GM12878 (cell line): ENCODE results near the gene C16orf74. TPM values are rescaled to one million over a fixed set of nuclear protein-coding genes. Genes with fewer than 3 reads are reported as not detected.

Experiments used
- ATAC-seq: fragments of 200-7000 bp; cut with Tn5 transposase; 3 replicates; pipeline ENCODE4 v1.9.1; 2020; ENCODE audit warnings: mild to moderate bottlenecking, moderate library complexity
- BruUV-seq: library from RNA; stranded (reverse); fragments of 400-500 nt; replicated peaks from 2 replicates; lab custom pipeline; 2021; lab: Mats Ljungman, UMichigan
- CTCF ChIA-PET: fragments of 300-600 bp; sonication (Branson Sonifier 250); formaldehyde crosslinking; extraction: SDS; loops from one replicate; lab custom pipeline; 2021; ENCODE audit warnings: inconsistent platforms; lab: Yijun Ruan, JAX
- POLR2A ChIA-PET: fragments of 350-600 bp; formaldehyde crosslinking; extraction: SDS; loops from one replicate; lab custom pipeline; 2021; ENCODE audit warnings: inconsistent platforms; lab: Charles Lee
- RAD21 ChIA-PET: fragments of 300-600 bp; sonication (Branson Sonifier 250); formaldehyde crosslinking; loops from one replicate; lab custom pipeline; 2023; ENCODE audit warnings: antibody characterized with exemption; ENCODE audit not compliant: unreplicated experiment; lab: Charles Lee
- SMC1A ChIA-PET: fragments of 300-600 bp; sonication (Branson Sonifier 250); formaldehyde crosslinking; loops from one replicate; lab custom pipeline; 2023; ENCODE audit not compliant: unreplicated experiment, uncharacterized antibody; lab: Charles Lee
- DNase-seq: peaks from one replicate; pipeline ENCODE4 v3.0.0-alpha.2; 2011; ENCODE audit warnings: low read depth, low spot score
- FAIRE-seq: peaks from 3 replicates; lab custom pipeline; 2011; peaks lifted over from hg19 to GRCh38; lab: Jason Lieb, UNC
- H2AFZ ChIP-seq: 2 replicates; pipeline ENCODE4 v1.6.0; 2011; ENCODE audit warnings: low read depth, low read length, control low read depth; ENCODE audit not compliant: control insufficient read depth
- H3K27ac ChIP-seq: 2 replicates; pipeline ENCODE4 v1.5.1; 2011; ENCODE audit warnings: control low read depth; ENCODE audit not compliant: control insufficient read depth, insufficient read depth
- H3K27me3 ChIP-seq, 2 experiments: replicated peaks in 1 of 2; 2 replicates each; pipeline versions ENCODE4 v1.6.0 to v1.6.1; 2011; ENCODE audit warnings: low read length in 1 of 2; ENCODE audit not compliant: control insufficient read depth in 2 of 2, insufficient read depth in 2 of 2
- H3K36me3 ChIP-seq, 2 experiments: 2 replicates each; pipeline ENCODE4 v1.5.1; 2011; ENCODE audit warnings: low read length in 1 of 2; ENCODE audit not compliant: control insufficient read depth in 2 of 2, insufficient read depth in 2 of 2
- H3K4me1 ChIP-seq: 2 replicates; pipeline ENCODE4 v1.6.1; 2011; ENCODE audit warnings: mild to moderate bottlenecking, low read length, moderate library complexity, mixed read lengths; ENCODE audit not compliant: control insufficient read depth, insufficient read depth
- H3K4me2 ChIP-seq: 2 replicates; pipeline ENCODE4 v1.6.0; 2011; ENCODE audit warnings: control low read depth; ENCODE audit not compliant: control insufficient read depth, insufficient read depth
- H3K4me3 ChIP-seq: fragments of 200-600 bp; sonication (generic); 2 replicates; pipeline ENCODE4 v1.5.1; 2016
- H3K79me2 ChIP-seq: 2 replicates; pipeline ENCODE4 v1.6.0; 2011; ENCODE audit warnings: low read length; ENCODE audit not compliant: control insufficient read depth, insufficient read depth
- H3K9ac ChIP-seq: 2 replicates; pipeline ENCODE4 v1.8.0; 2011; ENCODE audit warnings: low read length, control low read depth, mixed read lengths; ENCODE audit not compliant: control insufficient read depth, insufficient read depth
- H3K9me3 ChIP-seq: replicated peaks from 3 replicates; pipeline ENCODE4 v1.5.1; 2011; ENCODE audit warnings: mild to moderate bottlenecking, low read length; ENCODE audit not compliant: control insufficient read depth, insufficient read depth
- H4K20me1 ChIP-seq: 2 replicates; pipeline ENCODE4 v1.6.0; 2011; ENCODE audit not compliant: control insufficient read depth, insufficient read depth
- CBFB ChIP-seq: IDR thresholded peaks from 2 replicates; pipeline ENCODE4 v1.6.1; 2016; ENCODE audit warnings: antibody characterized with exemption, low read depth
- EP300 ChIP-seq, 2 experiments: fragments of 150-350 bp in 1 of 2; IDR thresholded peaks; 2 replicates each; pipeline ENCODE4 v1.6.1; 2011 to 2012; ENCODE audit warnings: low read depth in 2 of 2, low read length in 2 of 2, borderline replicate concordance in 1 of 2, improper control_type of control experiment in 1 of 2, inconsistent platforms in 1 of 2; ENCODE audit not compliant: control insufficient read depth in 1 of 2
- FOXM1 ChIP-seq: IDR thresholded peaks from 2 replicates; pipeline ENCODE4 v1.6.1; 2012; ENCODE audit warnings: low read depth, mild to moderate bottlenecking, inconsistent platforms, low read length, moderate library complexity
- GATAD2B ChIP-seq: fragments of 450-650 bp; conservative IDR thresholded peaks from 2 replicates; pipeline ENCODE4 v1.6.1; 2017; ENCODE audit warnings: low read depth, mild to moderate bottlenecking, moderate library complexity
- HDAC2 ChIP-seq: fragments of 200-600 bp; sonication (generic); IDR thresholded peaks from 2 replicates; pipeline ENCODE4 v1.6.1; 2017
- HDGF ChIP-seq: fragments of 450-650 bp; IDR thresholded peaks from 2 replicates; pipeline ENCODE4 v1.6.1; 2016; ENCODE audit warnings: antibody characterized with exemption
- KAT2A ChIP-seq: conservative IDR thresholded peaks from 2 replicates; pipeline ENCODE4 v1.6.1; 2011; ENCODE audit warnings: low read depth, low read length; ENCODE audit not compliant: control insufficient read depth
- MXI1 ChIP-seq: fragments of 150-350 bp; IDR thresholded peaks from 2 replicates; pipeline ENCODE4 v1.6.1; 2011; ENCODE audit warnings: low read depth, mild to moderate bottlenecking, inconsistent platforms, low read length, improper control_type of control experiment
- RELA ChIP-seq: fragments of 450-650 bp; IDR thresholded peaks from 2 replicates; pipeline ENCODE4 v1.8.0; 2014; ENCODE audit warnings: borderline replicate concordance; ENCODE audit not compliant: partially characterized antibody
- WRNIP1 ChIP-seq: IDR thresholded peaks from 2 replicates; pipeline ENCODE4 v1.6.1; 2011; ENCODE audit warnings: low read depth, low read length, improper control_type of control experiment, borderline replicate concordance
- ZNF384 ChIP-seq: IDR thresholded peaks from 2 replicates; pipeline ENCODE4 v1.6.1; 2012; ENCODE audit warnings: low read depth, mild to moderate bottlenecking, low read length, improper control_type of control experiment, borderline replicate concordance
- WGBS: methylation state at CpG from one replicate; pipeline ENCODE4 v1.1.6; 2016; ENCODE audit warnings: low lambda C conversion rate; ENCODE audit not compliant: insufficient replicate concordance, insufficient coverage; ENCODE audit errors: missing lambda C conversion rate; 5-methylcytosine and 5-hydroxymethylcytosine counted together
- in situ Hi-C: fragments of 300-500 bp; cut with MboI; formaldehyde crosslinking; loops from 9 replicates; pipeline ENCODE4 v1.14.3; 2018; ENCODE audit warnings: mixed read lengths
- intact Hi-C: fragments of 100-400 bp; cut with micrococcal nuclease; formaldehyde crosslinking; loops from one replicate; pipeline ENCODE4 v1.14.2; 2022; ENCODE audit not compliant: unreplicated experiment
- polyA plus RNA-seq, 11 experiments: library from polyadenylated mRNA; depleted of rRNA in 4 of 11; unstranded in 6 of 11; stranded (reverse) in 5 of 11; fragments of >200 nt; fragmentation: Nextera tagmentation in 4 of 11; fragmentation: Illumina TruSeq in 1 of 11; extraction: Ambion mirVana in 4 of 11; extraction: Trizol in 1 of 11; gene quantifications; 1 replicate in 1 of 11; 2 replicates in 10 of 11; pipeline versions ENCODE4 v1.2.1 to v1.2.3, GENCODE V29; 2011 to 2016; ENCODE audit warnings: inconsistent platforms in 2 of 11, missing spikeins in 2 of 11, low read depth in 1 of 11
- total RNA-seq, 4 experiments: library from RNA; depleted of rRNA in 3 of 4; stranded (reverse); fragments of >200 nt in 3 of 4; fragmentation: Illumina TruSeq in 1 of 4; extraction: Trizol in 1 of 4; gene quantifications; 2 replicates each; pipeline versions ENCODE4 v1.2.1 to v1.2.3, GENCODE V29; 2013 to 2021
- TF ChIP-seq, protein P1 (sequence below): IDR thresholded peaks from 2 replicates; pipeline ENCODE4 v1.6.1; 2011; ENCODE audit warnings: borderline replicate concordance, low read depth, mild to moderate bottlenecking, moderate library complexity, mixed read lengths, low read length; ENCODE audit not compliant: insufficient read depth; ENCODE audit errors: extremely low read length
- TF ChIP-seq, protein P2 (sequence below): fragments of 450-650 bp; IDR thresholded peaks from 2 replicates; pipeline ENCODE4 v1.6.1; 2017; ENCODE audit warnings: mild to moderate bottlenecking, low read depth, inconsistent platforms; ENCODE audit not compliant: poor library complexity, severe bottlenecking
- TF ChIP-seq, protein P3 (sequence below): fragments of 450-650 bp; IDR thresholded peaks from 2 replicates; pipeline ENCODE4 v1.6.1; 2017; ENCODE audit warnings: antibody characterized with exemption, mild to moderate bottlenecking, moderate library complexity

Gene C16orf74
- total and polyA plus RNA-seq, 10 of the 15 experiments (the other 5 are each of a cell fraction or from before 2014, with no cell fraction given): 0.23 to 20.1 (median 6.8) TPM

DNA sequence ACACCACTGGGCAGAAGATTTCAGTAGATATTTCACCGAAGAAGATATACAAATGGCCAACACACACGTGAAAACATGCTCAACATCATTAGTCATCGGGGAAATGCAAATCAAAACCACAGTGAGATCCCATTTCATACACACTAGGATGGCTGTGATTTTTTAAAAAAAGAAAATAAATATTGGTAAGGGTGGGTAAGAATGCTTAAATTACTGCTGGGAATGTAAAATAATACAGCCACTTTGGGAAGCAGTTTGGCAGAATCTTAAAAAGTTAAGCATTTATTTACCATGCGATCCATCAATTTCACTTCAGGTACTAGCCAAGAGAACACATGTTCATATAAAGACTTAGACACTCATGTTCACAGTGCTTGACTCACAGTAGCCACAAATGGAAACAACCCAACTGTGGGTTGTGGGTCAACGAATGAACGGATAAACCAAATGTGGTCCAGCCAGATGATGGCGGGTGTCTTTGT lies 6.5 kb upstream of the C16orf74 start:
- BruUV-seq: no TSS peak
- FAIRE-seq (peak; percentile 81), DNase-seq (peak; percentile 57), ATAC-seq (peak; percentile 51)
- CTCF ChIA-PET: interaction anchor here (0.6 to 2.0 kb wide), 5 partner anchors 28 to 528 kb away, joined by 3 to 9 read pairs (median 4); no protein-coding TSS in a partner anchor
- H3K9ac ChIP-seq: no peak overlapping the region
- WGBS: 1% methylated on average over 7 of the region's 7 CpGs
- SMC1A ChIA-PET: interaction anchor here (1.0 to 2.1 kb wide), 2 partner anchors 11 to 36 kb away, joined by 3 to 8 read pairs; no protein-coding TSS in a partner anchor
- H3K27ac ChIP-seq: peak overlapping the region; percentile 87
- peak overlapping the region; percentile 99 for H3K4me2 ChIP-seq
- in situ Hi-C loops (no loop called here), intact Hi-C loops (loop anchor here (2.0 to 5.0 kb wide), 5 partner anchors 23 to 200 kb away; partner anchors contain the start of gene GINS2)
- no peak overlapping the region for H3K4me3 ChIP-seq
- no peaks in the 10 kb centered on the region for H4K20me1 ChIP-seq
- H3K79me2 ChIP-seq: no peaks in the 10 kb centered on the region
- no peaks in the 10 kb centered on the region for H3K27me3 ChIP-seq
- H3K36me3 ChIP-seq: no peaks in the 10 kb centered on the region
- POLR2A ChIA-PET: no interaction called here
- RAD21 ChIA-PET: no interaction called here
- no peaks in the 10 kb centered on the region for H3K9me3 ChIP-seq
- peaks cover 63% of the 10 kb centered on the region for H3K4me1 ChIP-seq
- H2AFZ ChIP-seq: no peak overlapping the region
- TF ChIP-seq KAT2A (no peak), MXI1 (no peak), WRNIP1 (no peak), GATAD2B (no peak), RELA (no peak), EP300 (IDR thresholded peaks at IDR 0.05; ENCODE audit: borderline replicate concordance in 1 of 2, control insufficient read depth in 1 of 2, low read depth in 2 of 2, low read length in 2 of 2) (peak in 1 of 2 experiments; percentile 42; a peak in 1 of 4 replicates), CBFB (peak; percentile 71; the same call in 1 of the 2 replicates), ZNF384 (no peak), HDGF (no peak), HDAC2 (no peak), FOXM1 (peak; percentile 43; the same call in 1 of the 2 replicates)
- TF ChIP-seq, protein P1, sequence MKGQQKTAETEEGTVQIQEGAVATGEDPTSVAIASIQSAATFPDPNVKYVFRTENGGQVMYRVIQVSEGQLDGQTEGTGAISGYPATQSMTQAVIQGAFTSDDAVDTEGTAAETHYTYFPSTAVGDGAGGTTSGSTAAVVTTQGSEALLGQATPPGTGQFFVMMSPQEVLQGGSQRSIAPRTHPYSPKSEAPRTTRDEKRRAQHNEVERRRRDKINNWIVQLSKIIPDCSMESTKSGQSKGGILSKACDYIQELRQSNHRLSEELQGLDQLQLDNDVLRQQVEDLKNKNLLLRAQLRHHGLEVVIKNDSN: no peak
- TF ChIP-seq, protein P2, sequence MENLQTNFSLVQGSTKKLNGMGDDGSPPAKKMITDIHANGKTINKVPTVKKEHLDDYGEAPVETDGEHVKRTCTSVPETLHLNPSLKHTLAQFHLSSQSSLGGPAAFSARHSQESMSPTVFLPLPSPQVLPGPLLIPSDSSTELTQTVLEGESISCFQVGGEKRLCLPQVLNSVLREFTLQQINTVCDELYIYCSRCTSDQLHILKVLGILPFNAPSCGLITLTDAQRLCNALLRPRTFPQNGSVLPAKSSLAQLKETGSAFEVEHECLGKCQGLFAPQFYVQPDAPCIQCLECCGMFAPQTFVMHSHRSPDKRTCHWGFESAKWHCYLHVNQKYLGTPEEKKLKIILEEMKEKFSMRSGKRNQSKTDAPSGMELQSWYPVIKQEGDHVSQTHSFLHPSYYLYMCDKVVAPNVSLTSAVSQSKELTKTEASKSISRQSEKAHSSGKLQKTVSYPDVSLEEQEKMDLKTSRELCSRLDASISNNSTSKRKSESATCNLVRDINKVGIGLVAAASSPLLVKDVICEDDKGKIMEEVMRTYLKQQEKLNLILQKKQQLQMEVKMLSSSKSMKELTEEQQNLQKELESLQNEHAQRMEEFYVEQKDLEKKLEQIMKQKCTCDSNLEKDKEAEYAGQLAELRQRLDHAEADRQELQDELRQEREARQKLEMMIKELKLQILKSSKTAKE: peak; percentile 45
- TF ChIP-seq, protein P3, sequence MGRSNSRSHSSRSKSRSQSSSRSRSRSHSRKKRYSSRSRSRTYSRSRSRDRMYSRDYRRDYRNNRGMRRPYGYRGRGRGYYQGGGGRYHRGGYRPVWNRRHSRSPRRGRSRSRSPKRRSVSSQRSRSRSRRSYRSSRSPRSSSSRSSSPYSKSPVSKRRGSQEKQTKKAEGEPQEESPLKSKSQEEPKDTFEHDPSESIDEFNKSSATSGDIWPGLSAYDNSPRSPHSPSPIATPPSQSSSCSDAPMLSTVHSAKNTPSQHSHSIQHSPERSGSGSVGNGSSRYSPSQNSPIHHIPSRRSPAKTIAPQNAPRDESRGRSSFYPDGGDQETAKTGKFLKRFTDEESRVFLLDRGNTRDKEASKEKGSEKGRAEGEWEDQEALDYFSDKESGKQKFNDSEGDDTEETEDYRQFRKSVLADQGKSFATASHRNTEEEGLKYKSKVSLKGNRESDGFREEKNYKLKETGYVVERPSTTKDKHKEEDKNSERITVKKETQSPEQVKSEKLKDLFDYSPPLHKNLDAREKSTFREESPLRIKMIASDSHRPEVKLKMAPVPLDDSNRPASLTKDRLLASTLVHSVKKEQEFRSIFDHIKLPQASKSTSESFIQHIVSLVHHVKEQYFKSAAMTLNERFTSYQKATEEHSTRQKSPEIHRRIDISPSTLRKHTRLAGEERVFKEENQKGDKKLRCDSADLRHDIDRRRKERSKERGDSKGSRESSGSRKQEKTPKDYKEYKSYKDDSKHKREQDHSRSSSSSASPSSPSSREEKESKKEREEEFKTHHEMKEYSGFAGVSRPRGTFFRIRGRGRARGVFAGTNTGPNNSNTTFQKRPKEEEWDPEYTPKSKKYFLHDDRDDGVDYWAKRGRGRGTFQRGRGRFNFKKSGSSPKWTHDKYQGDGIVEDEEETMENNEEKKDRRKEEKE: no peak
